Mucosa of stomach (tissue), 1 donor: Measurements from ENCODE around the gene THTPA.

ENCODE experiments used
- H3K27me3 ChIP-seq: one replicate; pipeline ENCODE4 v1.7.0; 2013; ENCODE audit warnings: mild to moderate bottlenecking, low read length; ENCODE audit not compliant: control insufficient read depth, insufficient read depth
- H3K36me3 ChIP-seq: one replicate; pipeline ENCODE4 v1.7.0; 2013; ENCODE audit warnings: low read length; ENCODE audit not compliant: control insufficient read depth, insufficient read depth
- H3K4me1 ChIP-seq: one replicate; pipeline ENCODE4 v1.7.0; 2013; ENCODE audit warnings: mild to moderate bottlenecking, low read length; ENCODE audit not compliant: control insufficient read depth, insufficient read depth
- H3K4me3 ChIP-seq: one replicate; pipeline ENCODE4 v1.7.0; 2013; ENCODE audit warnings: low read length
- H3K9ac ChIP-seq: one replicate; pipeline ENCODE4 v1.7.0; 2013; ENCODE audit warnings: mild to moderate bottlenecking, low read length, moderate library complexity
- H3K9me3 ChIP-seq: one replicate; pipeline ENCODE4 v1.7.0; 2013; ENCODE audit warnings: mild to moderate bottlenecking, low read length, moderate library complexity; ENCODE audit not compliant: control insufficient read depth
- donor health status: Pancreatic carcinoma.

Gene THTPA

GRCh38 chr14:23559926-23560520 lies 4.0 kb downstream of the THTPA start:
- H3K27me3 ChIP-seq: no peaks in the 10 kb centered on the region
- H3K36me3 ChIP-seq: peaks cover 27% of the 10 kb centered on the region
- H3K4me3 ChIP-seq: no peak overlapping the region
- H3K9ac ChIP-seq: no peak overlapping the region
- H3K9me3 ChIP-seq: no peaks in the 10 kb centered on the region
- peaks cover 23% of the 10 kb centered on the region for H3K4me1 ChIP-seq

GRCh38 chr14:23561259-23561658 lies 5.2 kb downstream of the THTPA start:
- peaks cover 24% of the 10 kb centered on the region for H3K4me1 ChIP-seq
- peaks cover 27% of the 10 kb centered on the region for H3K36me3 ChIP-seq

GRCh38 chr14:23561873-23562821 lies 6.1 kb downstream of the THTPA start:
- Histone ChIP-seq H3K36me3 (peaks cover 27% of the 10 kb centered on the region), H3K9me3 (no peaks in the 10 kb centered on the region), H3K4me3 (no peak overlapping the region), H3K9ac (no peak overlapping the region), H3K27me3 (no peaks in the 10 kb centered on the region), H3K4me1 (peaks cover 25% of the 10 kb centered on the region)

More at GRCh38 chr14:23561259-23561658, 5.2 kb downstream of the THTPA start:
- no peaks in the 10 kb centered on the region for H3K9me3 ChIP-seq
- H3K9ac ChIP-seq: no peak overlapping the region
- no peak overlapping the region for H3K4me3 ChIP-seq
- no peaks in the 10 kb centered on the region for H3K27me3 ChIP-seq

- peaks cover 26% of the 10 kb centered on the region for H3K36me3 ChIP-seq
- H3K27me3 ChIP-seq: no peaks in the 10 kb centered on the region
- H3K9me3 ChIP-seq: no peaks in the 10 kb centered on the region
- peaks cover 21% of the 10 kb centered on the region for H3K4me1 ChIP-seq
- H3K9ac ChIP-seq: no peak overlapping the region
- H3K4me3 ChIP-seq: no peak overlapping the region
These were observed 6.9 kb downstream of the THTPA start for GRCh38 chr14:23562822-23563472.

GRCh38 chr14:23563473-23564180 lies 7.6 kb downstream of the THTPA start:
- no peak overlapping the region for H3K4me3 ChIP-seq
- no peak overlapping the region for H3K9ac ChIP-seq
- H3K9me3 ChIP-seq: no peaks in the 10 kb centered on the region
- H3K4me1 ChIP-seq: peaks cover 21% of the 10 kb centered on the region
- H3K27me3 ChIP-seq: no peaks in the 10 kb centered on the region
- peaks cover 19% of the 10 kb centered on the region for H3K36me3 ChIP-seq

GRCh38 chr14:23564181-23564812 lies 8.2 kb downstream of the THTPA start:
- Histone ChIP-seq H3K9ac (no peak overlapping the region), H3K9me3 (no peaks in the 10 kb centered on the region), H3K4me3 (no peak overlapping the region), H3K36me3 (peaks cover 19% of the 10 kb centered on the region), H3K4me1 (peaks cover 26% of the 10 kb centered on the region), H3K27me3 (no peaks in the 10 kb centered on the region)

GRCh38 chr14:23564876-23565275 lies 8.8 kb downstream of the THTPA start:
- H3K36me3 ChIP-seq: peaks cover 16% of the 10 kb centered on the region
- no peaks in the 10 kb centered on the region for H3K9me3 ChIP-seq
- H3K4me1 ChIP-seq: peaks cover 32% of the 10 kb centered on the region
- H3K9ac ChIP-seq: no peak overlapping the region
- no peaks in the 10 kb centered on the region for H3K27me3 ChIP-seq
- no peak overlapping the region for H3K4me3 ChIP-seq

GRCh38 chr14:23565626-23566025 lies 9.6 kb downstream of the THTPA start:
- peaks cover 13% of the 10 kb centered on the region for H3K36me3 ChIP-seq
- no peak overlapping the region for H3K9ac ChIP-seq
- H3K27me3 ChIP-seq: no peaks in the 10 kb centered on the region
- H3K4me1 ChIP-seq: peaks cover 32% of the 10 kb centered on the region
- no peaks in the 10 kb centered on the region for H3K9me3 ChIP-seq
- H3K4me3 ChIP-seq: no peak overlapping the region

GRCh38 chr14:23566112-23566777 lies 10.2 kb downstream of the THTPA start:
- H3K9me3 ChIP-seq: no peaks in the 10 kb centered on the region
- no peak overlapping the region for H3K4me3 ChIP-seq
- H3K4me1 ChIP-seq: peaks cover 34% of the 10 kb centered on the region
- H3K9ac ChIP-seq: peak overlapping the region; percentile 83
- H3K27me3 ChIP-seq: no peaks in the 10 kb centered on the region
- H3K36me3 ChIP-seq: peaks cover 7% of the 10 kb centered on the region

- H3K9me3 ChIP-seq: no peaks in the 10 kb centered on the region
- peaks cover 35% of the 10 kb centered on the region for H3K4me1 ChIP-seq
- H3K4me3 ChIP-seq: peak overlapping the region; percentile 86
- H3K27me3 ChIP-seq: peaks cover 4% of the 10 kb centered on the region
- H3K9ac ChIP-seq: peak overlapping the region; percentile 83
- H3K36me3 ChIP-seq: peaks cover 1% of the 10 kb centered on the region
These were observed 10.7 kb downstream of the THTPA start for GRCh38 chr14:23566778-23567185.
